GM19452 (cell line): ENCODE measurements around the gene SRRM3.
"Not testable (repeated sequence)": the region's sequence is repeated elsewhere in the genome, so short reads cannot be mapped to it uniquely, and the experiment has no call there.

Experiments used
- ATAC-seq: cut with Tn5 transposase; IDR thresholded peaks from one replicate; pipeline ENCODE4 v1.9.1; 2021; ENCODE audit not compliant: unreplicated experiment

Gene SRRM3

GRCh38 chr7:76261931-76262330 is 60.2 kb downstream of the SRRM3 start:
- ATAC-seq: no peak

DNA sequence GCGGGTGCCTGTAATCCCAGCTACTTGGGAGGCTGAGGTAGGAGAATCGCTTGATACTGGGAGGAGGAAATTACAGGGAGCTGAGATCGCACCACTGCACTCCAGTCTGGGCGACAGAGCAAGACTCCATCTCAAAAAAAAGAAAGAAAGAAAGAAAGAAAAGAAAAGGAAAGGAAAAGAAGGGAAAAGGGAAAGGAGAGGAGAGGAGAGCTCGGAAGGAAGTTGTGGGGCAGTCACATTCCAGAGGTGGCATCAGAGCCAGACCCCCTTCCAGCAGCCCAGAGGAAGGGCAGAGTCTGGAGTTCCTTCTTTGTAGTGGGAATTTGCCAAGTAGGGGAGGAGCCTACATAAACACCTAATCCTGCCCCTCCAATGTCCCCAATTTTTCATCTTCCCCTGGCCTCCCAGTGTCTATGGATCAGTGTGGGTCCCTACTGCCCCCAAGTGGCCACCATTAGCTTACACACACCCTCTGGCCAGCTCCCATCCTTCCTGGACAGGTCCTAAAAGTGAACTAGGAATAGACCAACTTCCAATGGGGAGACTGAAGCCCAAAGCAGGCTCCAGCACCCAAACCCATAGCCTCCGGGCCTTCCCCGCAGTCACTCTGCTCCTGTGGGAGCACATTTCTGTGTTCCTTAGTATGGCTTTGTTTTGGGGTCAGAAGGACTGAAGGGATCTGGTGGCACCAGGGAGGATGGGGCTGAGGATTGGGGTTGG is 61.1 kb downstream of the SRRM3 start:
- ATAC-seq: no peak

GRCh38 chr7:76265299-76265698 is 63.6 kb downstream of the SRRM3 start:
- no peak for ATAC-seq

- no peak for ATAC-seq
Measured at GRCh38 chr7:76267107-76267893, 65.6 kb downstream of the SRRM3 start.

DNA sequence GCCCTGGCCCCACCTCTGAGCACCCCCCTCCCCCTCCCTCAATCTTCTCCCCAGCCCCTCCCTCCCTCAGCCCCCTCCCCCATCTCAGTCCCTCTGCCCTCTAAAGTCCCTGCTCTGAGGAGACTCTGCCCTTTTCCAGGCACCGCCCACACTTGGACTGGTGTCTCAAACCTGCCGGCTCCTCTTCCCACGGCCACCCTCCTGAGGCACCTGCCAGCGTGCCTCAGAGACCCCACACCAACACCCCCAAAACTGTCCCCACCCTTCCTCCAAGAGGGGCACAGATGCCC is 66.1 kb downstream of the SRRM3 start:
- no peak for ATAC-seq

DNA sequence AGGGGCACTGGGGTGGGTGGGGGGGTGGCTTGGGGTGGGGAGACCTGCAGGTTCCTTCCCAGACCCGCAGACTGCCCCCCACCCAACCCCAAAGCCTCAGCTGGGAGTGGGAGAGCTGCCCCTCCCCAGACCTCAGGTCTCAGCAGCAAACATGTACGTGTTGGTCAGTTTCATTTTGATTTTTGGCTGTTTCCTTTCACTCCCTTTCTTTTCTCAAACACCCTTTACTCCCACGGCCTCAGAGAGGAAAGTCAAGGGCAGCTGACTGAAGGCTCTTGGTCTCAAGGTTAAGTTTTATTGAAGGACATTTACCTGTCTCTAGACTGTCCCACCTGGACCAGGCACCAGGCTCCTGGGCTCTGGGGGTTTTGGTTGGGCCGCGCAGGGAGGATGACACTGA is 66.7 kb downstream of the SRRM3 start:
- ATAC-seq: no peak

GRCh38 chr7:76269895-76270294 is 68.2 kb downstream of the SRRM3 start:
- no peak for ATAC-seq

GRCh38 chr7:76271384-76271783 is 69.7 kb downstream of the SRRM3 start:
- ATAC-seq: not testable (repeated sequence)

DNA sequence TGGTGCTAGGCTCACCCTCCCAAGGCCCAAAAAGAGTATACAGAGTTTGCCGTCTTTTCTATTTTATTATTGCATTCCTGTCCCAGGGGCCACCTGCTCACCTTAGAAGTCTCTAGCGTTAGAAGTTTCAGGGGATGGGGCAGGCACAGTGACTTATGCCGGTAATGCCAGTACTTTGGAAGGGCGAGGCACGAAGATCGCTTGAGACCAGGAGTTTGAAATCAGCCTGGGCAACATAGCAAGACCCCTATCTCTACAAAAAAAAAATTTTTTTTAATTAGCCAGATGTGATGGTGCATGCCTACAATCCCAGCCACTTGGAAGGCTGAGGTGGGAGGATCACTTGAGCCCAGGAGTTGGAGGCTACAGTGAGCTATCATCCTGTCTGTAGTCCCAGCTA is 70.4 kb downstream of the SRRM3 start:
- ATAC-seq: no peak

- no peak for ATAC-seq
Measured at GRCh38 chr7:76272851-76273497, 71.3 kb downstream of the SRRM3 start.

- ATAC-seq: no peak
Measured at GRCh38 chr7:76273503-76273902, 71.8 kb downstream of the SRRM3 start.

GRCh38 chr7:76278540-76278939 is 76.8 kb downstream of the SRRM3 start:
- no peak for ATAC-seq

DNA sequence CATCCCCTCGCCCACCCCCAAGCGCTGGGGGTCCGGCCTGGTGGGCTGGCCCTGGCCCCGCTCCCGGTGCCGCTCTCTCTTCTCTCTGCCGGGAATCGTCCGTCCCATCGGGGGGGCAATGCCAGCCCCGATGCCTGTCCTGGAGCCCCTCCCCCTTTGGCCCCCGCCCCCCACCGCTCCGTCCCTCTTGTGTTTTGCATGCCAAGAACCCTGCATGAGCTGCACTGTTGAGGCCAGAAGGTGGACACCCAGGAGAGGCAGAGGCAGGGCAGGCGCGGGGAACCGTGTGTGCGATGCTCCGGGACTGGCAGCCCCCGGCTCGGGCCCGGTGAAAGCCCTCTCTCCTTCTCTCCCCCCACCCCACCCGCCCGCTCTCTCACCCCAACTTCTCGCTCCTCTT is 78.7 kb downstream of the SRRM3 start:
- ATAC-seq: no peak

DNA sequence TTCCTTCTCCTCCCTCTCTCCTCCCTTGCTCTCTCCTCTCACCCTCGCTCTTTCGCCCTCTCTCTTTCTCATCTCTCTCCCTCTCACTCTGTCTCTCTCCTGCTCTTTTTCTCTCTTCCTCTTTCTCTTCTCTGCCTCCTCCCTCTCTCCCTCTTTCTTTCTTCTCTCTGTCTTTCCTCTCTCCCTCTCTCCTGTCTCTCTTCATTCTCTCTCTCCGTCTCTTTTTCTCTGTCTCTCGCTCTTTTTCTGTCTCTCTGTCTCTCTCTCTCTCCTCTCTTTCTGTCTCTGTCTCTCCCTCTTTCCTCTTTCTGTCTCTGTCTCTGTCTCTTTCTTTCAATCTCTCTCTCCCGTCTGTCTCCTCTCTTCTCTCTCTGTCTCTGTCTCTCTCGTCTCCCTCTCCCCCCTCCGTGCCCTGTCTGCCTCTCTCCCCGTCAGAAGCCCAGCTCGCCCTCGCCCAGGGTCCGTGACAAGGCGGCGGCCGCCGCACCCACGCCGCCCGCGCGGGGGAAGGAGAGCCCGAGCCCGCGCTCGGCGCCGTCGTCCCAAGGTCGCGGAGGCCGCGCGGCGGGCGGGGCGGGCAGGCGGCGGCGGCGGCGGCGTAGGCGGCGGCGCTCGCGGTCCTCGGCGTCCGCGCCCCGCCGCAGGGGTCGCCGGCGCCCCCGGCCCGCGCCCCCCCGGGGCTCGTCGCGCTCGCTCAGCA is 79.5 kb downstream of the SRRM3 start:
- ATAC-seq: no peak

DNA sequence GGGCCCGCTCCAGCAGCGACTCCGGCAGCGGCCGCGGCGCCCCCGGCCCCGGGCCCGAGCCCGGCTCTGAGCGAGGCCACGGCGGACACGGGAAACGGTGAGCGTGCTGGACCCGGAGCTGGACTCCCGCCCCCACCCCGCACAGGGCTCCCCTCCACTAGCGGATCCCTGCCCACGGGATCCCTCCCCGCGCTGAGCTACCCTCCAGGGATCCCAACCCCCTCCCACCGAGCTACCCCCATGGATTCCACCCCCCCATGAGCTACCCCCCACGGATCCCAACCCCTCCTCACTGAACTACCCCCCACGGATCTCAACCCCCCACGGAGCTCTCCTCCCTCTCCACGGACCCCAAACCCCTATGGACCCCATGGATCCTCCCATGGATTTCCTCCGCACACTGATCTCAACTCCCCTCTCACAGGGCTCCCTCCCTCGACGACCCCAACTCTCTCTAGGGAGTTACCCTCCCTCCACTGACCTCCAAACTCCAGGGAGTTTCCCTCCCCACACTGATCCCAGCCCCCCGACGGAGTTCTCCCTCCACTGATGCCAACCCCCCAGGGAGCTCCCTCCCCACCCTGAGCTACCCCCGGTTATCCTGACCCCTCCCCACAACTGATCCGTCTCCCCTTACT is 80.1 kb downstream of the SRRM3 start:
- ATAC-seq: no peak

DNA sequence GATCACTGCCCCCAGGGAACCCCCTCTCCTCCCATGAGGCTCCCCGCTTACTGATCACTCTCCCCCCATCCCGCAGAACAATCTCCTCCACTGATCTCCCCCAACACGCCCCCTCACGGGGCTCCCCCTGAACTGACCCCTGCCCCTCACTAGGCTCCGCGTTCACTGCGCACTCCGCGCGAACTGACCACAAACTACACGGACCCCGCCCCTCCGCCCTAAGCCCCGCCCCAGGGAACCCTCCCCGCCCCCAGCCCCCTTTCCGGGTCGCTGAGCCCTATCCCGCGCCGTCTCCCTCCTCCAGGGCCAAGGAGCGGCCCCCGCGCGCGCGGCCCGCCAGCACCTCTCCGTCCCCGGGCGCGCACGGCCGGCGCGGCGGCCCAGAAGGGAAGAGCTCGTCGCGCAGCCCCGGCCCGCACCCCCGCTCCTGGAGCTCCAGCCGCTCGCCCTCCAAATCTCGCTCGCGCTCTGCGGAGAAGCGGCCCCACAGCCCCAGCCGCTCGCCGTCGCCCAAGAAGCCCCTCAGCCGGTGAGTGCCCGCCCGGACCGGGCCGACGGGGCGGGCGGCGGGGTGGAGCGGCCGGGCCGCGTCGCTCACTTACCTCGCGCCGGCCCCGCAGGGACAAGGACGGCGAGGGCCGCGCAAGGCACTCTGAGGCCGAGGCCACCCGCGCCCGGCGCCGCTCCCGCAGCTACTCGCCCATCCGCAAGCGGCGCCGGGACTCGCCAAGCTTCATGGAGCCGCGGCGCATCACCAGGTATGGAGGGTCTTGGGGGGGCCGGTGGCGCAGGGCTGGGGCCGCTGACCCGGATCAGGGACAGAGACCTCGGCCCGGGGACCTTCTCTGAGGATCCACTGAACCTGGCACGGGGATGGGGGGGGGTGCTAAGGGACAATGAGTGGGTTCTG is 80.9 kb downstream of the SRRM3 start:
- ATAC-seq: no peak

- no peak for ATAC-seq
Measured at GRCh38 chr7:76283254-76284159, 81.8 kb downstream of the SRRM3 start.

GRCh38 chr7:76285604-76286374 is 84.1 kb downstream of the SRRM3 start:
- ATAC-seq: no peak
